HepG2 (cell line): ENCODE results near the gene GDAP1L1. TPM values are rescaled to one million over a fixed set of nuclear protein-coding genes. Genes with fewer than 3 reads are reported as not detected.

Source experiments
- AHDC1 ChIP-seq: sonication (generic); formaldehyde crosslinking; IDR thresholded peaks from 2 replicates; pipeline ENCODE4 v1.5.1; 2020; ENCODE audit warnings: mild to moderate bottlenecking, missing genetic modification reagents, borderline replicate concordance
- ARHGAP35 ChIP-seq: sonication (generic); formaldehyde crosslinking; IDR thresholded peaks from 2 replicates; pipeline ENCODE4 v1.9.0; 2022; ENCODE audit warnings: mild to moderate bottlenecking, inconsistent platforms, moderate library complexity, missing genetic modification reagents, borderline replicate concordance
- CEBPZ ChIP-seq: IDR thresholded peaks from 2 replicates; pipeline ENCODE4 v1.6.1; 2012; ENCODE audit warnings: low read length, improper control_type of control experiment
- GMEB1 ChIP-seq: sonication (generic); formaldehyde crosslinking; IDR thresholded peaks from 2 replicates; pipeline ENCODE4 v1.5.1; 2020; ENCODE audit warnings: missing genetic modification reagents, mild to moderate bottlenecking, borderline replicate concordance
- MAFF ChIP-seq: IDR thresholded peaks from 2 replicates; pipeline ENCODE4 v1.6.1; 2011; ENCODE audit warnings: low read depth, low read length, improper control_type of control experiment
- MNT ChIP-seq: fragments of 450-650 bp; IDR thresholded peaks from 2 replicates; pipeline ENCODE4 v1.6.1; 2016
- PBX3 ChIP-seq: sonication (generic); formaldehyde crosslinking; IDR thresholded peaks from 2 replicates; pipeline ENCODE4 v1.8.1; 2023; ENCODE audit warnings: missing genetic modification reagents, inconsistent platforms, borderline replicate concordance
- ZBTB34 ChIP-seq: sonication (generic); formaldehyde crosslinking; IDR thresholded peaks from 2 replicates; pipeline ENCODE4 v1.8.0; 2022; ENCODE audit warnings: mild to moderate bottlenecking, missing genetic modification reagents
- ZNF30 ChIP-seq: sonication (generic); formaldehyde crosslinking; IDR thresholded peaks from 2 replicates; pipeline ENCODE4 v1.5.0; 2020; ENCODE audit warnings: mild to moderate bottlenecking, missing genetic modification reagents
- ZNF383 ChIP-seq: sonication (generic); formaldehyde crosslinking; IDR thresholded peaks from 2 replicates; pipeline ENCODE4 v1.4.0; 2020; ENCODE audit warnings: missing genetic modification reagents, mild to moderate bottlenecking, borderline replicate concordance
- ZNF788 ChIP-seq: sonication (generic); formaldehyde crosslinking; IDR thresholded peaks from 2 replicates; pipeline ENCODE4 v1.5.0; 2020; ENCODE audit warnings: mild to moderate bottlenecking, missing genetic modification reagents, borderline replicate concordance
- polyA plus RNA-seq, 8 experiments: library from polyadenylated mRNA; depleted of rRNA in 3 of 8; stranded (reverse) in 7 of 8; unstranded in 1 of 8; fragments of >200 nt; fragmentation: Illumina TruSeq in 4 of 8; extraction: Trizol in 4 of 8; gene quantifications; 2 replicates each; pipeline versions ENCODE4 v1.2.1 to v1.2.3, GENCODE V29; 2011 to 2016; ENCODE audit warnings: low read depth in 4 of 8, missing spikeins in 1 of 8, mixed read lengths in 1 of 8; ENCODE audit not compliant: insufficient read depth in 1 of 8
- total RNA-seq, 5 experiments: library from RNA; depleted of rRNA; stranded (reverse); fragments of >200 nt; fragmentation: Illumina TruSeq; extraction: Trizol; gene quantifications; 2 replicates each; pipeline ENCODE4 v1.2.3, GENCODE V29; 2016; ENCODE audit warnings: low read depth in 1 of 5

GDAP1L1 gene
- total and polyA plus RNA-seq, 2 of the 13 experiments (the other 11 are each of a cell fraction or from before 2014, with no cell fraction given): 0.04 TPM; not detected in 1

- TF ChIP-seq CEBPZ (no peak), MAFF (0 out of 2 replicates have a peak, but pooled peaks have one; percentile 8), ARHGAP35 (CRISPR knock-in tag) (no peak; the same call in 1 of the 2 replicates), ZNF30 (CRISPR knock-in tag) (no peak), AHDC1 (no peak), MNT (no peak), GMEB1 (CRISPR knock-in tag) (no peak), ZNF788 (CRISPR knock-in tag) (no peak), ZNF383 (no peak), ZBTB34 (CRISPR knock-in tag) (no peak), PBX3 (CRISPR knock-in tag) (no peak)
Observed at GRCh38 chr20:44211177-44212039, 35.7 kb upstream of the GDAP1L1 start (continued).
